OCI-M2 (cell line): ENCODE measurements around the gene CLGN.
A peak's percentile ranks its signal among the peaks of the same experiment; 100 is the strongest.

Source experiments
- DNase-seq: peaks from one replicate; lab custom pipeline; 2025; ENCODE audit not compliant: unreplicated experiment; lab: John Stamatoyannopoulos, UW

CLGN gene

GRCh38 chr4:140388015-140388414 lies 39.4 kb downstream of the CLGN start:
- DNase-seq = no peak

- DNase-seq = no peak
Measured at GRCh38 chr4:140382732-140383131, 44.7 kb downstream of the CLGN start.

GRCh38 chr4:140374130-140374477 lies 53.3 kb downstream of the CLGN start:
- no peak for DNase-seq

GRCh38 chr4:140373328-140374129 lies 53.9 kb downstream of the CLGN start, which contains the start of gene SCOC:
Gene SCOC (plus strand): TSS chr4:140373646. CDS start chr4:140379171, 5,525 bp downstream.
- DNase-seq = peak; percentile 88

- no peak for DNase-seq
Measured at GRCh38 chr4:140372751-140373327, 54.6 kb downstream of the CLGN start.

GRCh38 chr4:140368686-140369085 lies 58.8 kb downstream of the CLGN start:
- no peak for DNase-seq

- no peak for DNase-seq
Measured at GRCh38 chr4:140367738-140368137, 59.7 kb downstream of the CLGN start.

GRCh38 chr4:140363558-140363957 lies 63.9 kb downstream of the CLGN start:
- no peak for DNase-seq

GRCh38 chr4:140363051-140363450 lies 64.4 kb downstream of the CLGN start:
- no peak for DNase-seq

- no peak for DNase-seq
Measured at GRCh38 chr4:140361099-140361498, 66.3 kb downstream of the CLGN start.

GRCh38 chr4:140359562-140360427 lies 67.7 kb downstream of the CLGN start:
- peak; percentile 54 for DNase-seq

- DNase-seq = no peak
Measured at GRCh38 chr4:140358281-140358680, 69.2 kb downstream of the CLGN start.

GRCh38 chr4:140357868-140358267 lies 69.6 kb downstream of the CLGN start:
- DNase-seq = no peak

- no peak for DNase-seq
Measured at GRCh38 chr4:140355288-140355687, 72.2 kb downstream of the CLGN start.

GRCh38 chr4:140353786-140354185 lies 73.7 kb downstream of the CLGN start:
- DNase-seq = no peak

GRCh38 chr4:140351093-140352075 lies 76.1 kb downstream of the CLGN start:
- no peak for DNase-seq

- DNase-seq = no peak
Measured at GRCh38 chr4:140349816-140350215, 77.6 kb downstream of the CLGN start.

GRCh38 chr4:140346136-140346535 lies 81.3 kb downstream of the CLGN start:
- no peak for DNase-seq

GRCh38 chr4:140344621-140345020 lies 82.8 kb downstream of the CLGN start:
- no peak for DNase-seq

GRCh38 chr4:140344101-140344500 lies 83.3 kb downstream of the CLGN start:
- DNase-seq = no peak

- no peak for DNase-seq
Measured at GRCh38 chr4:140343303-140343702, 84.1 kb downstream of the CLGN start.
